PFSK-1 (cell line): ENCODE data around the gene TMEM229B.

Experiments
- FOXP2 ChIP-seq: optimal IDR thresholded peaks from 2 replicates; pipeline ENCODE3; 2011; ENCODE audit warnings: borderline replicate concordance, control low read depth, inconsistent platforms; ENCODE audit not compliant: insufficient read depth; ENCODE audit errors: extremely low read length, extremely low read depth
- POLR2AphosphoS5 ChIP-seq: IDR thresholded peaks from 2 replicates; pipeline ENCODE4 v1.6.1; 2012; ENCODE audit warnings: low read depth, mild to moderate bottlenecking, control low read depth, low read length, moderate library complexity
- REST ChIP-seq, 2 experiments: IDR thresholded peaks; 2 replicates each; pipeline versions ENCODE4 v1.6.1 to v1.8.0; 2011 to 2012; ENCODE audit warnings: low read depth in 2 of 2, low read length in 2 of 2, control low read depth in 1 of 2, inconsistent platforms in 1 of 2, mild to moderate bottlenecking in 1 of 2, moderate library complexity in 1 of 2; ENCODE audit not compliant: insufficient read depth in 1 of 2
- SIN3A ChIP-seq: IDR thresholded peaks from 2 replicates; pipeline ENCODE4 v1.6.1; 2012; ENCODE audit warnings: mild to moderate bottlenecking, low read length, moderate library complexity, borderline replicate concordance; ENCODE audit not compliant: insufficient read depth
- TAF1 ChIP-seq: IDR thresholded peaks from 2 replicates; pipeline ENCODE4 v1.6.1; 2012; ENCODE audit warnings: low read length, control low read depth, borderline replicate concordance; ENCODE audit not compliant: insufficient read depth

The TMEM229B gene

GRCh38 chr14:67505254-67505653 lies 16.7 kb upstream of the TMEM229B start:
- TF ChIP-seq REST (IDR thresholded peaks at IDR 0.05; ENCODE audit: insufficient read depth in 1 of 2, low read depth in 2 of 2, low read length in 2 of 2) (no peak), SIN3A (no peak), TAF1 (no peak), POLR2AphosphoS5 (no peak)

- TF ChIP-seq REST (IDR thresholded peaks at IDR 0.05; ENCODE audit: insufficient read depth in 1 of 2, low read depth in 2 of 2, low read length in 2 of 2), result no peak
- TF ChIP-seq TAF1, result no peak
- no peak for TF ChIP-seq SIN3A
- no peak for TF ChIP-seq POLR2AphosphoS5
- TF ChIP-seq FOXP2, result no peak
These were observed 14.8 kb upstream of the TMEM229B start for GRCh38 chr14:67503331-67503730.

- TF ChIP-seq SIN3A, result no peak
- no peak for TF ChIP-seq TAF1
- TF ChIP-seq POLR2AphosphoS5, result no peak
- TF ChIP-seq REST (IDR thresholded peaks at IDR 0.05; ENCODE audit: insufficient read depth in 1 of 2, low read depth in 2 of 2, low read length in 2 of 2), result no peak
- TF ChIP-seq FOXP2, result no peak
These were observed 14.3 kb upstream of the TMEM229B start for GRCh38 chr14:67502867-67503266.

GRCh38 chr14:67501670-67502069 lies 13.1 kb upstream of the TMEM229B start:
- TF ChIP-seq POLR2AphosphoS5 (no peak), TAF1 (no peak), REST (IDR thresholded peaks at IDR 0.05; ENCODE audit: insufficient read depth in 1 of 2, low read depth in 2 of 2, low read length in 2 of 2) (no peak), SIN3A (no peak), FOXP2 (no peak)

- TF ChIP-seq POLR2AphosphoS5 (no peak), TAF1 (no peak), REST (IDR thresholded peaks at IDR 0.05; ENCODE audit: insufficient read depth in 1 of 2, low read depth in 2 of 2, low read length in 2 of 2) (no peak), SIN3A (no peak), FOXP2 (no peak)
These were observed 12.5 kb upstream of the TMEM229B start for GRCh38 chr14:67500981-67501380.
